ENCODE results near the gene TLE3.

DNA sequence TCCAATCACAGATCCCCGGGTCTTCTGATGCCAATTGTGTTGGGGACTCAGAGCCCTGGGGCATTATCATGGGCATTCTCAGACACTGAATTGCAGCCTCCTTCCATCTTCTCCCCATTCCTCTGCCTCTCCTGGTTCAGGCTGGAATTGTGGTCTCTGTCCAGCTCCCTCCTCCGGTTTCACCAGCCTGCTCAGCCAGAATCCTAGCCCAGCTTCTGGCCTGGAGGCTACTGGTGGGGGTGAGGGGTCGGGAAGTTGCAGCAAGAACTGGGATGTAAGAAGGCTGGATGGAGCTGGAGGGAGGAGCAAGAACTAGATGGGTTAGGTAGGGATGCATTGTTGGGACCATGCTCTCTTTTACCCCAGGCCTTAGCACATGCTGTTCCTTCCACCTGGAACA, 53.5 kb downstream of the TLE3 start:
- no peak for TF ChIP-seq EZH2 (IDR thresholded peaks at IDR 0.05; ENCODE audit: low read length, missing control alignments)
- TF ChIP-seq, protein P1, sequence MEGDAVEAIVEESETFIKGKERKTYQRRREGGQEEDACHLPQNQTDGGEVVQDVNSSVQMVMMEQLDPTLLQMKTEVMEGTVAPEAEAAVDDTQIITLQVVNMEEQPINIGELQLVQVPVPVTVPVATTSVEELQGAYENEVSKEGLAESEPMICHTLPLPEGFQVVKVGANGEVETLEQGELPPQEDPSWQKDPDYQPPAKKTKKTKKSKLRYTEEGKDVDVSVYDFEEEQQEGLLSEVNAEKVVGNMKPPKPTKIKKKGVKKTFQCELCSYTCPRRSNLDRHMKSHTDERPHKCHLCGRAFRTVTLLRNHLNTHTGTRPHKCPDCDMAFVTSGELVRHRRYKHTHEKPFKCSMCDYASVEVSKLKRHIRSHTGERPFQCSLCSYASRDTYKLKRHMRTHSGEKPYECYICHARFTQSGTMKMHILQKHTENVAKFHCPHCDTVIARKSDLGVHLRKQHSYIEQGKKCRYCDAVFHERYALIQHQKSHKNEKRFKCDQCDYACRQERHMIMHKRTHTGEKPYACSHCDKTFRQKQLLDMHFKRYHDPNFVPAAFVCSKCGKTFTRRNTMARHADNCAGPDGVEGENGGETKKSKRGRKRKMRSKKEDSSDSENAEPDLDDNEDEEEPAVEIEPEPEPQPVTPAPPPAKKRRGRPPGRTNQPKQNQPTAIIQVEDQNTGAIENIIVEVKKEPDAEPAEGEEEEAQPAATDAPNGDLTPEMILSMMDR (conservative IDR thresholded peaks at IDR 0.05 in 1 of 2, IDR thresholded peaks at IDR 0.05 in 1 of 2; ENCODE audit: low read depth in 1 of 2, low read length in 2 of 2), result no peak

Measured in fibroblast of lung (primary cell).